ENCODE results near the gene ZNG1C.
"Not testable (repeated sequence)": the region's sequence is repeated elsewhere in the genome, so short reads cannot be mapped to it uniquely, and the experiment has no call there.

GRCh38 chr9:68311208-68311607, 69.4 kb downstream of the ZNG1C start:
- TF ChIP-seq, protein P1, sequence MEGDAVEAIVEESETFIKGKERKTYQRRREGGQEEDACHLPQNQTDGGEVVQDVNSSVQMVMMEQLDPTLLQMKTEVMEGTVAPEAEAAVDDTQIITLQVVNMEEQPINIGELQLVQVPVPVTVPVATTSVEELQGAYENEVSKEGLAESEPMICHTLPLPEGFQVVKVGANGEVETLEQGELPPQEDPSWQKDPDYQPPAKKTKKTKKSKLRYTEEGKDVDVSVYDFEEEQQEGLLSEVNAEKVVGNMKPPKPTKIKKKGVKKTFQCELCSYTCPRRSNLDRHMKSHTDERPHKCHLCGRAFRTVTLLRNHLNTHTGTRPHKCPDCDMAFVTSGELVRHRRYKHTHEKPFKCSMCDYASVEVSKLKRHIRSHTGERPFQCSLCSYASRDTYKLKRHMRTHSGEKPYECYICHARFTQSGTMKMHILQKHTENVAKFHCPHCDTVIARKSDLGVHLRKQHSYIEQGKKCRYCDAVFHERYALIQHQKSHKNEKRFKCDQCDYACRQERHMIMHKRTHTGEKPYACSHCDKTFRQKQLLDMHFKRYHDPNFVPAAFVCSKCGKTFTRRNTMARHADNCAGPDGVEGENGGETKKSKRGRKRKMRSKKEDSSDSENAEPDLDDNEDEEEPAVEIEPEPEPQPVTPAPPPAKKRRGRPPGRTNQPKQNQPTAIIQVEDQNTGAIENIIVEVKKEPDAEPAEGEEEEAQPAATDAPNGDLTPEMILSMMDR (IDR thresholded peaks at IDR 0.05): not testable (repeated sequence)
- not testable (repeated sequence) for TF ChIP-seq POLR2AphosphoS5 (IDR thresholded peaks at IDR 0.05; ENCODE audit: low read depth, low read length); SIN3A (IDR thresholded peaks at IDR 0.05; ENCODE audit: borderline replicate concordance, insufficient read depth, low read depth, low read length); TCF7L2 (IDR thresholded peaks at IDR 0.05; ENCODE audit: low read depth, low read length)
- TF ChIP-seq, protein P2, sequence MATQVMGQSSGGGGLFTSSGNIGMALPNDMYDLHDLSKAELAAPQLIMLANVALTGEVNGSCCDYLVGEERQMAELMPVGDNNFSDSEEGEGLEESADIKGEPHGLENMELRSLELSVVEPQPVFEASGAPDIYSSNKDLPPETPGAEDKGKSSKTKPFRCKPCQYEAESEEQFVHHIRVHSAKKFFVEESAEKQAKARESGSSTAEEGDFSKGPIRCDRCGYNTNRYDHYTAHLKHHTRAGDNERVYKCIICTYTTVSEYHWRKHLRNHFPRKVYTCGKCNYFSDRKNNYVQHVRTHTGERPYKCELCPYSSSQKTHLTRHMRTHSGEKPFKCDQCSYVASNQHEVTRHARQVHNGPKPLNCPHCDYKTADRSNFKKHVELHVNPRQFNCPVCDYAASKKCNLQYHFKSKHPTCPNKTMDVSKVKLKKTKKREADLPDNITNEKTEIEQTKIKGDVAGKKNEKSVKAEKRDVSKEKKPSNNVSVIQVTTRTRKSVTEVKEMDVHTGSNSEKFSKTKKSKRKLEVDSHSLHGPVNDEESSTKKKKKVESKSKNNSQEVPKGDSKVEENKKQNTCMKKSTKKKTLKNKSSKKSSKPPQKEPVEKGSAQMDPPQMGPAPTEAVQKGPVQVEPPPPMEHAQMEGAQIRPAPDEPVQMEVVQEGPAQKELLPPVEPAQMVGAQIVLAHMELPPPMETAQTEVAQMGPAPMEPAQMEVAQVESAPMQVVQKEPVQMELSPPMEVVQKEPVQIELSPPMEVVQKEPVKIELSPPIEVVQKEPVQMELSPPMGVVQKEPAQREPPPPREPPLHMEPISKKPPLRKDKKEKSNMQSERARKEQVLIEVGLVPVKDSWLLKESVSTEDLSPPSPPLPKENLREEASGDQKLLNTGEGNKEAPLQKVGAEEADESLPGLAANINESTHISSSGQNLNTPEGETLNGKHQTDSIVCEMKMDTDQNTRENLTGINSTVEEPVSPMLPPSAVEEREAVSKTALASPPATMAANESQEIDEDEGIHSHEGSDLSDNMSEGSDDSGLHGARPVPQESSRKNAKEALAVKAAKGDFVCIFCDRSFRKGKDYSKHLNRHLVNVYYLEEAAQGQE (IDR thresholded peaks at IDR 0.05; ENCODE audit: insufficient read depth in 1 of 2, low read depth in 2 of 2, low read length in 1 of 2): not testable (repeated sequence)

All from Panc1 (cell line).